ENCODE results near the gene ITPR2.

The ITPR2 gene

GRCh38 chr12:26410689-26411088 lies 422.3 kb downstream of the ITPR2 start:
- TF ChIP-seq CTCF (IDR thresholded peaks at IDR 0.05) = no peak

GRCh38 chr12:26406813-26407212 lies 426.2 kb downstream of the ITPR2 start:
- no peak for TF ChIP-seq CTCF (IDR thresholded peaks at IDR 0.05)

- TF ChIP-seq CTCF (IDR thresholded peaks at IDR 0.05) = no peak
Measured at GRCh38 chr12:26406391-26406790, 426.6 kb downstream of the ITPR2 start.

- no peak for TF ChIP-seq CTCF (IDR thresholded peaks at IDR 0.05)
Measured at GRCh38 chr12:26403601-26404000, 429.4 kb downstream of the ITPR2 start.

GRCh38 chr12:26402648-26403047 lies 430.3 kb downstream of the ITPR2 start:
- peak; percentile 59 for TF ChIP-seq CTCF (IDR thresholded peaks at IDR 0.05)

GRCh38 chr12:26401874-26402273 lies 431.1 kb downstream of the ITPR2 start:
- TF ChIP-seq CTCF (IDR thresholded peaks at IDR 0.05) = no peak

- TF ChIP-seq CTCF (IDR thresholded peaks at IDR 0.05) = no peak
Measured at GRCh38 chr12:26400627-26401026, 432.4 kb downstream of the ITPR2 start.

- TF ChIP-seq CTCF (IDR thresholded peaks at IDR 0.05) = no peak
Measured at GRCh38 chr12:26399381-26399780, 433.6 kb downstream of the ITPR2 start.

Data from LNCAP (cell line).